GM19463 (cell line): ENCODE measurements around the gene ACER3.
"Not testable (repeated sequence)": the region's sequence is repeated elsewhere in the genome, so short reads cannot be mapped to it uniquely, and the experiment has no call there.

Experiments used
- ATAC-seq: cut with Tn5 transposase; IDR thresholded peaks from one replicate; pipeline ENCODE4 v1.9.1; 2021; ENCODE audit warnings: mild to moderate bottlenecking, moderate library complexity; ENCODE audit not compliant: unreplicated experiment

Gene ACER3

DNA sequence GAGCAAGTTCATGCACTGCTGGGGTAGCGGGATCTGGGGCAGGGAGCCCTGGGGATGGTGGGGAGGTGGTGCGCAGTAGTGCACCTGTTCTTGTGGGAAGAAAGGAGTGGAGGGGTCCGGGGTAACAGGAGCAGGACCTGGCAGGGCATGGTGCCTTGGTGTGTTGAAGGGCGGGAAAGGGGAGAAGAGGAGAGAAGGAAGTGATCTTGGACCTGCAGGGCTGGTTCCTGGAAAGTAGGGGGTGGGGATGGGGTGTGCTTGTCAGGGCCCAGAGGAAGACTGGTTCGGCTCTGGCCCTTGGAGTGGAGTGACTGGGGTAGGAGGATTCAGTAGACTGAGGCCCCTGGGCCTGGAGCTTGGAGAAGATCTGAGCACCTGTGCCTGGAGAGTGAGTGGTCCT, 195.2 kb downstream of the ACER3 start:
- no peak for ATAC-seq

DNA sequence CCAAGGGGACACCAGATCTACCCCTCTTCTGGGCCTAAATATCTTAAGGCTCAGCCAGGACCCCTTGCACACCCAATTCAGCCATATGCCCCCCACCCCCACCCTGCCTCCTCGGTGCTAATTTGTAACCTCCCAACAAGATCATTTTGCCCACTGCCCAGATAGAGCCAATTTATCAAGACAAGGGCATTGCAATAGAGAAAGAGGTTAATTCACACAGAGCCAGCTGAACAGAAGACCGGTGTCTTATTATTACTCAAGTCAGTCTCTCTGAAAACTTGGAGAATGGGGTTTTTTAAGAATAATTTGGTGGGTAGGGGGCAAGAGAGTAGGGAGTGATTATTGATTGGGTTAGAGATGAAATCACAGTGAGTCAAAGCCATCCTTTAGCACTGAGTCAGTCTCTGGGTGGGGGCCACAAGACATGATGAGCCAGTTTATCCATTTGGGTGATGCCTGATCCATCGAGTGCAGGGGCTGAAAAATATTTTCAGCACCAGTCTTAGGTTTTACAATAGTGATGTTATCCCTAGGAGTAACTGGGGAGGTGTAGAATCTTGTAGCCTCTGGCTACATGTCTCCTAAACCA, 196.2 kb downstream of the ACER3 start:
- no peak for ATAC-seq

DNA sequence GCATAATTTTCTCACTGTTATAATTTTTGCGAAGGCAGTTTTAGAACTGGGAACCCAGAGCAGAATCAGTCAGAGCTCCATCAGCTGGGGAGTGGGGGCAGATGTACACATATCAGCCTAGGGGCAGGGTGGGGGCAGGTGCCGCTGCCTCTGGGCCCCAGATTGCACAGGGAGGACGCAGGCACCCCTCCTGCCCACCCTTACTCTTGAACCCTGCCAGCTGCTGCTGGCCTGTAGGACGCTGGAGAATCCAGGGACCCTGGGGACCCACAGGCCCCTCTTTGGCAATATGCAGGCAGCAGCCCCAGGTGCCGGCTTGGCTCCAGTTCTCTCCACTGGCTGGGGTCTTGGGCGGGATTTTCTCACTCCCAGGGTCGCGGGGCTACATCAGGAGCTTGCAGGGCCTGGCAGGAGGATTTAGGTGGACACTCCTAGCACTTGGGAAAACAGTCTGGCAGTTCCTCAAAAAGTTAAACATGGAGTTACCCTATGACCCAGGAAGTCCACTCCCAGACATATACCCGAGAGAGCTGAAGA, 197.3 kb downstream of the ACER3 start:
- ATAC-seq = no peak

DNA sequence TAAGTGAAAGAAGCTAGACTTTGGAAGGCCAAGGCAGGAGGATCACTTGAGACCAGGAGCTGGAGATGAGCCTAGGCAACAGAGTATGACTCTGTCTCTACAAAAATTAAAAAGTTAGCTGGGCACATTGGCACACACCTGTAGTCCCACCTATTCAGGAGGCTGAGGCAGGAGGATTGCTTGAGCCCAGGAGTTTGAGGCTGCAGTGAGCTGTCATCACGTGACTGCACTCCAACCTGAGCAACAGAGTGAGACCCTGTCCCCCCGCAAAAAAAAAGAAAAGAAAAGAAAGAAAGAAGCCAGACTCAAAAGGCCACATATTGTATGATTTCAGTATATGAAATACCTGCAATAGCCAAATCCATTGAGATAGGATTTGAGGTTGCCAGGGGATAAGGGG, 198.2 kb downstream of the ACER3 start:
- no peak for ATAC-seq

DNA sequence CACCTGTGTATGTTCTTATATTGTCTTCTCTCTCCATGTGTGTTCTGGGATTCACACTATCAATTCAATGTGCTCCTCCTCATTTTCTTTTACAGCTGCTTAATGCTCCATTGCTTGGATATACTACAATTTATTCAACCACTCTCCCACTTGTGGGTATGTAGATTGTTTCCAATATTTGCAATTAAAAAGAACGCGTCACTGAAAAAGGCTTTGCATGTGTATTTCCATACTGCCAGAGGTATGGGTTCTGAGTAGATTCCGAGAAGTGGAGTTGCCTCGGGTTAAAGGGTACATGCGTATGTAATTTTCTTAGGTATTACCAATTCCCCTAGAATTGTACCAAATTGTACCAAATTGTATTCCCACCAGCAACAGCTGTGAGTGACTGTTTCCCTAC, 199.1 kb downstream of the ACER3 start:
- ATAC-seq = no peak

DNA sequence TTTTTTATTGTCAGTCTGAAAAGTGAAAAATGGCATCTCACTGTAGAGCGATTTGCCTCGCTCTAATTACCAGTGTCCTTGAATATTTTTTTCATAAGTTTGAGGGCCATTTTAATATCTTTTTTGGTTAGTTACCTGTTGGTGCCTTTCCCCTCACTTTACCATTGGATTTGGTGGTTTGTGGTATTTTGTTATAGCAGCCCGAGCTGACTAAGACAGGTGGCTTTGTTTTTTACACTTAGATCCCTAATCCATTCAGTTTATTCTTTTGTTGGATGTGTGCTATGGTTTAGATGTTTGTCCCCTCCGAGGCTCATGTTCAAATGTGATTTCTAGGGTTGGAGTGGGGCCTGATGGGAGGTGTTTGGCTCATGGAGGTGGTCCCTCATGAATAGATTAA, 199.5 kb downstream of the ACER3 start:
- ATAC-seq = no peak

DNA sequence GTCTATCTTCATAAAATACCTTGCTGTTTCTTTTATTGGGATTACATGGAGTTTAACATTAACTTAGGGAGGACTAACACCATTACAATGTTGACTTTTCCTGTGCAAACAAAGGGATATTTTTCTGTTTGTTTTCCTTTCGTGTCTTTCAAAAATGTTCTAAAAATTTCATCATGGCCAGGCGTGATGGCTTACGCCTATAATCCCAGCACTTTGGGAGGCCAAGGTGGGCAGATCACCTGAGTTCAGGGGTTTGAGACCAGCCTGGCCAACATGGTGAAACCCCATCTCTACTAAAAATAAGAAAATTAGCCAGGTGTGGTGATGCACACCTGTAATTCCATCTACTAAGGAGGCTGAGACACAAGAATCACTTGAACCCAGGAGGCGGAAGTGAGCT, 200.5 kb downstream of the ACER3 start:
- ATAC-seq = not testable (repeated sequence)

DNA sequence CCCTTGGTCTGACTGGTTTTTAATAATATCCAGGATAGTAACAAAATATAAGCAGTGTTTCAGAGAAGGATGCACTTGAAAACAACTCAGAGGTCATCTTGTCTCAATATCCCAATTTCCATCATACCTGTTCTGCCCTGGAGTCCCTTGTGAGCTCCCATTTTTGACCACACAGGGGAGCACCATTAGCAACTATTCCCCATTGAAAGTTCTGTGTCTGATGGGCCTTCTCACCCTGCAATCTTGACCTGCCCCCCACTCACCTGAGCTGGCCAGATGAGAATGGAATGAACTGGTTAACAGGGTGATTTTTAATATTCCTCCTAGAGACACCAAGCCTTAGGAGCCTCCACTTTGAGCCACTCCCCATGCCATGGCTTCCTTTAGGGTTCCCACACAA, 202.2 kb downstream of the ACER3 start:
- ATAC-seq = no peak

DNA sequence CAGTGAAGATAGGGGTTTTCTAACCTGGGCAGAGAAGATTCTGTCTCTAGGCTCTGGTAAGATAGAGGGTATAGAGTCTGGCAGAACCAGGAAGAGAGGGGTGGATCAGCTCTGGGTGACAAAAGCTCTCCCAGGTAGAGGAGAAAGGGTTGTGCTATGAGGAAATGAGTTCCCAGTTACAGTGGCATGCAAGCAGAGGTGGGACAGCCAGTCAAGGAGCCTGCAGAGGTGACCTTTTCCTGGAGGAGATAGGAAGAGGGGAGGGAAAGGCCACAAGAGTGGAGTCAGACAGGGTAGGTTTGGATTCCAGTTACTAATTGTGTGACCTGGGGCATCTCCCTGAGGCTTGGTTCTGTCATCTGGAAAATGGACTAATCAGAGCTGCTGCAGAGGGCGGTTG, 202.7 kb downstream of the ACER3 start:
- no peak for ATAC-seq

DNA sequence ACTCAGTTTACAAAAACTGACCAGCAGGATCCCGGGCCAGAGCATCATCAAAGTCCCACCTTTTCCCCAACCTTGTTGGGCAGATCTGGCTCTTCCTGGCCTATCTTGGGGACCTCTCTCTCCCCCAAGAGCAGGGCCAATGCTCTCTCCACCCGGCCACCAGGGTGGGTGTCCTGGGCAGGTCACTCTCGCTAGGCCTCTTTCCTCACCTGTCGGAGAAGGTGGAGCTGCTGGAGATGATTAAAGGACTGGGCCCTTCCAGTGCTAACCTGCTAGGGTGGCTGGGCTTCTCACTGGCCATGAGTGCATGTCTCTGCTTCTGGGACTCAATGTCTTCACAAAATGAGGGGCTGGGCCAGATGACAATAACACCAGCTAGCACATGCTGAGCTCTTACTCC, 203.1 kb downstream of the ACER3 start:
- ATAC-seq = no peak

DNA sequence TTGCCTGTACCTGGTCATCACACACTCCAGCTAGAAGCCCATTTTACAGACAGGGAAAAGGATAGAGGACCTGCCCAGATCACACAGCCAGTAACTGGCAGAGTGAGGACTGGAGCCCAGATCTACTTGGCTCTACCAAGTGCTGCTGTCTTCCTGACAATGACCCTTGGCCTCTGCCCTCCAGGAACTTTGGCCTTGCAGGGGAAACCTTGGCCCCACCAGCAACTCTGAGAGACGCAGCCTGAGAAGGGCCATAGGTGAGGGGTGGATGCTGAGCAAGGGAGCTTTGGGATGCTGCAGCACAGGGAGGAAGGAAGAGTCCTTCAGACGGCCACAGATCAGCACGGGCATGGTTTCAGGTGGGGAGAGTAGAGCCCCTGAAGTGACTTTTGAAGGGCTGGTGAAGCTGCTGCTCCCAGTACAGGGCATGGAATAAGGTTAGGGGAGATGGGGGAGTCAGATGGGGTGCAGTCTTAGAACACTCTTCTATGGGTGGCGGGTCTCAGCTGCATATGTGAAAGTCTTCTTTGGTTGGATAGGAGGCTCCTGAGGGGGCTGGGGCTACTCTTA, 204.0 kb downstream of the ACER3 start:
- no peak for ATAC-seq

DNA sequence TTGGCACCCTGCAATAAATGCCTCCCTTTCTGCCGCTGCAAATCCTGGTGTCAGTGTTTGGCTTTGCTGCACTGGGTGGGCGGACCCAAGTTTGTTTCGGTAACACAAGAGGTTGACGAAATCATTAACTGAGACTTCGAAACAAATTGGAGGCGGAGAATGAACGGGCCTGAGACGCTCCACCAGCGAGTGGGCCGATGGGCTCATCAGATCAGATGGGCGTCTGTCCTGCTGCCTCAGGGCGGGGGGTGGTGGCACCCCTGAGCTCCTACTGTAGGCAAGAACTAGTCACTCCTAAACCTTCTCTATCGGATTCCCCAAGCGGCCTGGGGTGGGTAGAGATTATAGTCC, 205.1 kb downstream of the ACER3 start:
- no peak for ATAC-seq

DNA sequence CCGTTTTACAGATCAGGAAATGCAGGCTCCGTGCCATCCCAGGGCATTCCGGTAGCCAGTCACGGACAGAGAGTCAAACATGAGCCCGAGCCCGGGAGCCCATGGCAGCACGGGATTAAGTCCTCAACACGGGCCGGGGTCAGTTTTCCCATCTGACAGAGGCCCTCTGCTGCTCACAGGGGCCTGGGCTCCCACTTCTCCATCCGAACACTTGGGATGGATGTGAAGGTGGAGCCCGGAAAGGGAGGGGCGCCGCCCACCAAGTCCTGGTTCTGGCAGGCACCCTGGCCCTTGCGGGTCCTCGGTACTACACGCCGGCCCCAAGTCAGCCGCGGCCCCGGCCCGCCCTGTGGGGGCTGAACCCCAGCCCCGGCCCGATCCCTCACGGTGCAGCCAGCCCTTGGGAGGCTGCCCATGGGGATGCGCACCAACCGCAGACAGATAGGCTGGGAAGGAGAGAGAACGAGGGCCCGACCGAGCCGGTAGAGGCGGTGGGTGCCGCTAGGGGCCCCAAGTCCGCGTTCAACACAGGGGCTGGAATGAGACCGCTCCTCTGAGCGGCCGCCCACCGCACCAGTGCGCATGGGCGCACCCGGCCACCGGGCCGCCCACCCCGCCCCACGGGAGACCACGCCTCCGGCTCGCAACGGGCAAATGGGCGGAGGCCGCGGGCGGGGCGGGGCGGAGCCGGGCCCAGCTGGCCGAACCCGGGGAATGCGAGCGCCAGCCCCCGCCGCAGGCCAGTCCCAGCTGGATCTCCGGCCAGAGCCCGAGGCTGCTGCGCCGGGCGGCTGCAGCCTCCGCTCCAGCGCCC, 205.7 kb downstream of the ACER3 start, which contains the start of gene CAPN5:
Gene CAPN5, plus strand, starts transcription at position 743 of the 814 bp plus-strand sequence. CDS start 17,916 bp downstream, outside the sequence.
- ATAC-seq = peak; percentile 92

DNA sequence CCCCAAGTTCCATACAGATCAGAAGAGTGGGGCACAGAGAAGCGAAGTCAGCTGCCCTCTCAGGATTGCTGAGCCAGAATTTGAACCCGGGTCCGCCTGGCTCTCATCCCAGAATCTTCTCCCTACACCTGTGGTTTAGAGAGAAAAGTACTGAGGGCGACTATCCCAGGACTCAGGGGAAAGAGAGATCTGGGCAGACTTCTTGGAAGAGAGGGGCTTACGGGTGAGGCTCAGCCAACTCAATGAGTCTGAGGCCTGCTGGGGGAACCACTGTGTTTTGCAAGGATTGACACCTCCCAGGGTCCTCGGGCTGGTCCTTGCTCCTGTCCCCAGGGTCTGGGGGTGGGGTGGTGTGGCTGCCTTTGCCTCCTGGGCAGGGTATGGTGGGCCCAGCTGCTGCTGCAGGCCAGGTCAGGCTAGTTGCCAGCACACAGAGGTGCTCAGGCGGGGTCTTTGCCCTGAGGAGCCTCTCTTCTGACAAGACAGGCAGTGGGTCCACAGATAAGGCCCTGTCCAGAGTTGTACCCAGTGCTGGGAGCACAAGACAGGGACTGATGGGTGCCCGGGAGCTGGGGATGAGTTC, 207.2 kb downstream of the ACER3 start:
- ATAC-seq = no peak

DNA sequence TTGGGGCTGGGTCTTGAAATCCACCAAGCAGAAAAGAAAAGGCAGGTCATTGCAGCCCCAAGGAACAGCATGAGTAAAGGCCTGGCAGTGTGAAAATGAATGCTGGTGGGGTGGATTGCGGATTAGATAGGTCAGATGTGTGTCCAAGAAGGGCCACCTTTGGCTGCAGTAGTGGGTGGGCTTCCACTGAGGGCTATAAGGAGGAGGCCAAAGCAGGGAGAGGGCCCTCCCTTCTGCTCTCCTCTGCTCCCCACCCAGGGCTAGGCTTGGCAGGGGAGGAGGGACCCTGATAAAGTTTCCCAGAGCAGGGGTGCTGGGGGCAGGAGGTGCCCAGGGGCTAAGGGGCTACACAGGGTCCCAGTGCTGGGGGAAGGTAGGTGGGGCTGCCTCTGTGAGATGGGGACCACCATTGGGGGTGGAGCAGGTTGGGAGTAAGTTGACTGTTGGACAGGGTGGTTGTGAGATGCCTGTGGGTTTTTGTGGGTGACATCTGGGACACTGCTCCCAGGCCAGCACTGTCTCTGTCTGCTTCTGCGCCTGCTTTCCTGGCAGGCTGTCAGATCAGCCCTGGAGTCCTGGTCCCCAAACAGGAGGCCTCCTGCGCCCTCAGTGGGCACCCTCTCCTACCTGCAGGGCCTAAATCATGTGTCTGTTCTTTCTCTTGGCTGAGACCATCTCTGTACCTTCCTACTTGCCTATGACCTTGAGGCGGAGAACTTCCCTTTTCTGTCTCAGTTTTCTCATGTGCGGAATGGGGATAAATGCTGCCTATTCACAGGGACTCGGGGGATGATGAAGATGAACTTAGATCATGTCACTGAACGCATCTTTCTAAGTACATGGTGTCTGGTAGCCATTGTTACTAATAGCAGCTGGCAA, 208.0 kb downstream of the ACER3 start:
- no peak for ATAC-seq

DNA sequence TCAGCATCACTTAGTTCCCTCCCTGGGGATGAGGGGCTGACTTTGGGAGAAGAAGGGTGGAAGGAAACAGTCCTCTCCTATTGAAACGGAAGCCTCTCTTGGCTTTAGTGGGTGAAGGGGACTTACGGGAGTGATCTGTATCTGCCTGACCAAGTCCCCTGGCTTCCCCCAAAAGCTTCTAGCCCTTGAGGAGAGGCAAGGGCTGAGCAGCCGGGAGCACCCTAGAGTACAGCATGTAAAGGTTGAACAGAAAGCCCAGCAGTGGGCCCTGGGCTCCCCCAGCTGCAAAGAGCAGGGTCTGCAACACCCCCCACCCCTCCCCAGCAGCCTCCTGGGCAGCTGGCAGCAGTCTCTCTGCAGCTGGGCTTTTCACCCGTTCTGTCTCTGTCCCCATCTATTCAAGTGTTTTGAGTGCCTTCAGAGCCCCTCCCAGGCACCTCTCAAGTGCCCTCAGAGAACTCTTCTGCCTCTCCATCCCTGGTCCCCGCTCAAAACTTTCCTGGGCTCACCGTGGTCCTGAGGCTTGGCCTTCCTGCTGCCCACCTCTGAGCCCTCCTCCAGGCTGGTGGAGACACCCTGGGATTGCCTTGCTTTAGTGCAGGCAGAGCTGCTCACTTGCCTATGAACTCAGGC, 208.7 kb downstream of the ACER3 start:
- no peak for ATAC-seq

DNA sequence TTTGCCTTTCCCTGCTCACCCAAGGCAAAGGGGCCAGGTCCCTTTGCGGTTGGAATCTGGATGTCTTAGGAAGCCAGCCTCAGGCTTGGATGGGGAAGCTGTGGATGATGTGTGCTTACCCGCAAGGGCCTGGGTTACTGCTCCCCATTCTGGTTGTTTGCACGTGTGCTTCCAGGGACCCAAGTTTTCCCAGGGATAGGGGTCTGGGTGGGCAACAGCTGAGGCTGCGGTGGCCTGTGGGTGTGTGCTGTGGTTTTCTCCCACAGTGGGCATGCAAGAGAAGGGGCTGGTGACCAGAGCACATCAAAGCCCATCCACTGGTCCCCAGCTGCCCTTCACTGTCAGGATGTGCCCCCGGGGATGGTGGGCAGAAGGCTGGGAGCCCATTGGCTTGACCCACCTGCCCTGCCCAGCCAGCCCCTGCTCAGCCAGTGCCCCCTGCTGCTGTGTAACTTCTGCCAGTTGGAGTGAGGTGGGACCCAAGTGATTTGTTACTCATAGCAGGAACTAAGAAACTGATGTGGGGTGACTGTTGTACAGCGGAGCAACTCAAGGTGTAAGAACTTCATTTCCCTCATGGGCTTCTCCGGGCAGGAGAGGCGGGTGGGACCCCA, 209.4 kb downstream of the ACER3 start:
- ATAC-seq = no peak

DNA sequence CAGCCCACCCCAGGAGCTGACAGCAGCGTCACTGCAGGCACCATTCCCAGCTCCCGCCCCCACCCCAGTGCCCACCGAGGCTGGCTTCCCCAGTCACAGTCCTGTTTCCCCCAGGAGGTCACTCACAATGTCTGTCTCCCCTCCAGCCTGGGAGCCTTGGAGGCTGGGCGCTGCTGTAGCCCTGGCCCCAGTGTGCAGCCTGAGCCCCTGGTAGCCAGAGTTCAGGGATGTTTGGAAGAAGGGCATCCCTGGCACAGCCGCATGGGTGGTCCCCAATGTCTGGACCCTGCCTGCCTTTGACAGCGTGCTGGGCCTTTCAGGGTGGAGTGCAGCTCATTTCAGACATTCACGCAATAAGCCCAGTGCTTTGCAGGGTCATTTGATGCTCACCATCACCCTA, 210.4 kb downstream of the ACER3 start:
- ATAC-seq = no peak

DNA sequence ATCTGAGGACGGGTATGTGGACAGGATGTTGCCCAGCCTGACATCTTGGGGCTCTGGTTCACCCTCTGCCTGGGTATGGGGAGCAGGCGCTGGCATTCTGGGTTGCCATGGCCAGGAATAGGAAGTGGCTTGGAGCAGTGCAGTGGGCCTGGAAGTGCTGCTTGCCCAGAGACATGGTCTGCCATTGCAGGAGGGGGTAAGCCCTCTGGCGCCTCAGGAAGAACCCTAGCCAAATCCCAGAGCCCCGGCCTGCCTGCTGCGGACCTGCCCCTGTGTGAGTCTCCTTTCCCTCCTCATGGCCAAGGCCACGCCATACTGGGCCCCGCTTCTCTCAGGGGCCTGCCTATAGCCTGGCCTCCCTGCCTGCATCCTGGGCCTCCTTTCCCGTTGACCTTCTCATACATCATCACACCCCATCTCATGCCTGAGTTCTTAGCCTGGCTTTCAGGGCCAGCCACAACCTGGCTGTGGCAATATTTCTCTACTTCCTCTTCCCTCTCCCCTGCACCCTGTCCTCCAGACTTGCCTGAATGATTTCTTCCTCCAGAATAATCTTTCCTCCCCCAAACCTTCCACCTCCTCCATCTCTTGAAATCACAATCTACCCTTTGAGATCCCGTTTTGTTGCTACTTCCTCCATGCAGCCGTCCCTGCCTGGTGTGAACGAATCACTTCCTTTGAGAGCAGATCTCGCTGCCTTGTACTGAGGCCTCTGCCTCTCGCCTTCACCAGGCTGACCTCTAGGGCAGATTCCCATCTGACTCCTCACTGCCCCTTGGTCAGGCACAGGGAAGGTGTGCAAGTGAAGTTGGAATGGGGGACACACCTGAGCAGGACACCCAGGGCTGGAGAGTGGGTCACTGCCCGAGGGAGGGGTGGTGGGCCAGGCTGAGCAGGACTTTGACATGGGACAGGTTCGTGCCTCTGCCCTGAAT, 211.2 kb downstream of the ACER3 start:
- no peak for ATAC-seq
